Tibial artery (tissue), 4 donors: ENCODE measurements around the gene BPIFB3.

Experiments used
- DNase-seq, 2 donors: peaks; one replicate each; pipeline ENCODE4 v3.0.0-alpha.2; 2019
- H3K27ac ChIP-seq, 2 donors: fragments of 200-600 bp; sonication (generic) in 1 of 2; 1 replicate in 1 of 2; 2 replicates in 1 of 2; pipeline ENCODE4 v1.5.1; 2018 to 2019; ENCODE audit warnings: mild to moderate bottlenecking in 1 of 2
- H3K27me3 ChIP-seq, 2 donors: fragments of 200-600 bp; sonication (generic) in 1 of 2; one replicate each; pipeline versions ENCODE4 v1.5.1 to v1.6.0; 2016 to 2019
- H3K36me3 ChIP-seq, 3 donors: fragments of 200-600 bp; sonication (generic) in 2 of 3; one replicate each; pipeline ENCODE4 v1.5.1; 2016 to 2019; ENCODE audit warnings: mild to moderate bottlenecking in 2 of 3
- H3K4me1 ChIP-seq, 4 donors: fragments of 200-600 bp; sonication (generic) in 2 of 4; 1 replicate in 3 of 4; 2 replicates in 1 of 4; pipeline ENCODE4 v1.5.1; 2016 to 2019
- H3K4me3 ChIP-seq, 2 donors: fragments of 200-600 bp; sonication (generic) in 1 of 2; 1 replicate in 1 of 2; 2 replicates in 1 of 2; pipeline ENCODE4 v1.5.1; 2018 to 2019; ENCODE audit warnings: mild to moderate bottlenecking in 2 of 2
- H3K9me3 ChIP-seq, 3 donors: fragments of 200-600 bp; sonication (generic) in 1 of 3; one replicate each; pipeline ENCODE4 v1.5.1; 2016 to 2019
- intact Hi-C: fragments of 100-400 bp; cut with DNase I; formaldehyde crosslinking; loops from one replicate; pipeline ENCODE4 v1.15.0; 2023; ENCODE audit warnings: low total_unique reads
- TF ChIP-seq, protein P1 (sequence below), 2 experiments: fragments of 200-600 bp in 1 of 2; fragments of 450-650 bp in 1 of 2; IDR thresholded peaks; one replicate each; pipeline ENCODE4 v1.5.1; 2017 to 2019; ENCODE audit warnings: antibody characterized with exemption in 2 of 2, mild to moderate bottlenecking in 1 of 2, moderate library complexity in 1 of 2

The BPIFB3 gene

DNA sequence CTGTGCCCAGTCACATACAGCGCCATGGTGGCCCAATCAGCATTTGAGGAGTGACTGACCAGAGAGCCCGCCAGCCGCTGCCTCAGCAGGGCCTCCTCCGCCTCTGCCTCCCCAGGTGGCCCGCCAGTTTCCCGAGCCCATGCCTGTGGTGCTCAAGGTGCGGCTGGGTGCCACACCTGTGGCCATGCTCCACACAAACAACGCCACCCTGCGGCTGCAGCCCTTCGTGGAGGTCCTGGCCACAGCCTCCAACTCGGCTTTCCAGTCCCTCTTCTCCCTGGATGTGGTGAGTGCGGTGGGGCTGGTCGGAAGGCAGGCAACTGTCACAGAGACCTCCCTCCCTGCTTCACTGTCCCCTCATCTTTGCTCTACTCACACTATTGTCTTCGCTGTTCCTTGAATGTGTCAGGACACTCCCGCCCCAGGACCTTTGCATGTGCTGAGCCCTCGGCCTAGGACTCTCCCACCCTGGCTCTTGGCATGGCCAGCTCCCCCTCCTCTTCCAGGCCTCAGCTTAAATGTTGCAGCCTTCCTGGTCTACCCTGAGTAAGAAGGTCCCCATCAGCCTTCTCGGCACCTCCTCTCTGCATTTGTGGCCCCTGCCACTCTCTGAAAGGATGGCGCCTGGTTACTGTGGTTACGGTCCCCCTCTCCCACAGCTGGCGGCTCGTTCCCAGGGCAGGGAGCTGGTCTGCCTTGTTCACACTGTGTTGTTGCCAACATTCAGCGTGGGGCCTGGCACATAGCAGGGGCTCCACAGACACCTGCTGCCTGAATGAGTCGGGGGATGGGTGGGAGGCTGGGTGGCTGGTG is 34.0 kb upstream of the BPIFB3 start:
- Histone ChIP-seq H3K9me3 (no peaks in the 10 kb centered on the region), H3K4me3 (no peak overlapping the region), H3K36me3 (no peaks in the 10 kb centered on the region), H3K4me1 (no peaks in the 10 kb centered on the region), H3K27me3 (peaks cover 0 to 14% of the 10 kb centered on the region in 2 donors), H3K27ac (no peak overlapping the region)
- intact Hi-C loops: no loop called here
- TF ChIP-seq, protein P1, sequence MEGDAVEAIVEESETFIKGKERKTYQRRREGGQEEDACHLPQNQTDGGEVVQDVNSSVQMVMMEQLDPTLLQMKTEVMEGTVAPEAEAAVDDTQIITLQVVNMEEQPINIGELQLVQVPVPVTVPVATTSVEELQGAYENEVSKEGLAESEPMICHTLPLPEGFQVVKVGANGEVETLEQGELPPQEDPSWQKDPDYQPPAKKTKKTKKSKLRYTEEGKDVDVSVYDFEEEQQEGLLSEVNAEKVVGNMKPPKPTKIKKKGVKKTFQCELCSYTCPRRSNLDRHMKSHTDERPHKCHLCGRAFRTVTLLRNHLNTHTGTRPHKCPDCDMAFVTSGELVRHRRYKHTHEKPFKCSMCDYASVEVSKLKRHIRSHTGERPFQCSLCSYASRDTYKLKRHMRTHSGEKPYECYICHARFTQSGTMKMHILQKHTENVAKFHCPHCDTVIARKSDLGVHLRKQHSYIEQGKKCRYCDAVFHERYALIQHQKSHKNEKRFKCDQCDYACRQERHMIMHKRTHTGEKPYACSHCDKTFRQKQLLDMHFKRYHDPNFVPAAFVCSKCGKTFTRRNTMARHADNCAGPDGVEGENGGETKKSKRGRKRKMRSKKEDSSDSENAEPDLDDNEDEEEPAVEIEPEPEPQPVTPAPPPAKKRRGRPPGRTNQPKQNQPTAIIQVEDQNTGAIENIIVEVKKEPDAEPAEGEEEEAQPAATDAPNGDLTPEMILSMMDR (IDR thresholded peaks at IDR 0.05): no peak
- DNase-seq: no peak

DNA sequence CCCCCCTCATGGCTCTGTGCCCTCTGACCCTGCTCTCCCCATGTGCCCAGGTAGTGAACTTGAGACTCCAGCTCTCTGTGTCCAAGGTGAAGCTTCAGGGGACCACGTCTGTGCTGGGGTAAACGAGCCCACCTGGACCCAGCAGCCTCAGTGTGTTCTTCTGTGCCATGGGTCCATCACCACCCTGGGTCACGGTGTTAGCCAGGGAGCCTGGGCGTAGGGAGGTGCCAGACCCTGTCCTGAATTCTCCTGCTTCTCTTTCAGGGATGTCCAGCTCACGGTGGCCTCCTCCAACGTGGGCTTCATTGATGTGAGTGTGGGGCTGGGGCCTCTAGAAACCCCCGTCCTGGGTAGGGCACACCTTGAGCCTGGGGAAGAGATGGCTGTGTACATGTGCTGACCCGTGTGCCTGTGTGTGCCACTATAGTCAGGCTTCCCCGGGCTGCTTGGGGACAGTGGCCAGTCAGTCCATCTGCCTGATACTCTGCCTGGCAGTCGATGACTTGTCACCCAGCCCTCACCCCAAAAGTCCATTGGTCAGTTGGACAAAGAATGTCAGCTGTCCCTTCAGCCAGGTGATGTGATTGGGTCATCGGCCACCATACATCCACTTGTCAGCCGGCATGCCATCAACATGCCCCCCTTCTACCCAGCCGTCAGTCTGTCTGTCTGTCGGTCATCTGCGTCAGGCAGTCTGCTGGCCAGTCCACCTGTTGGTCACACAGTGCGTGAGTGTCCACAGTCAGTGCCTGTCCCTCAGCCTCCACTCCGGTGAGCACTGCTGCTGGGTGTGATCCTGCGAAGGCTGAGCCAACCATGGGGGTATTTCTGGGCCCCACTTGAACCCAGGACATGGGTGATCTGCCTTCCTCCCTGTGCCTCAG is 33.2 kb upstream of the BPIFB3 start:
- no peak for DNase-seq
- intact Hi-C loops: no loop called here
- no peak overlapping the region for H3K4me3 ChIP-seq
- no peaks in the 10 kb centered on the region for H3K36me3 ChIP-seq
- peaks cover 0 to 6% of the 10 kb centered on the region in 2 donors for H3K27me3 ChIP-seq
- no peaks in the 10 kb centered on the region for H3K9me3 ChIP-seq
- TF ChIP-seq, protein P1 (IDR thresholded peaks at IDR 0.05): no peak
- no peak overlapping the region for H3K27ac ChIP-seq
- H3K4me1 ChIP-seq: no peaks in the 10 kb centered on the region

DNA sequence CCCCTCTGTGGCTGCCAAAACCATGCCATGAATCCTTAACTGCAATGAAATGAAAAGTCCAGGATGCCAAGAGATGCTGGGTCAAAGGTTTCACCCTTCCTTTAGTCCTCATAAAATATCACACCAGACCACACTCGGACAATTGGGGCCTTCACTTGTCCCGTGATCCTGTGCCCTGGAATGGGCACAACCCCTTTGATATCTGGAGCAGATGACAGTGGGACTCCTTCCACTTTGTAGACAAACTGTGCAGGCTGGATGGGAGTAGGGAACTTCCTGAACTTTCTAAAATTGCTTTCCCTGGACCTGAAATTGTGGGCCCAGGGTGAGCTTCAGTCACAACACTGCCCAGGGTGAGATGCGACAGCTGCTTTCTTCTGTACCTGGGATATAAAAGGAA is 31.8 kb upstream of the BPIFB3 start:
- Histone ChIP-seq H3K36me3 (no peaks in the 10 kb centered on the region), H3K4me3 (no peak overlapping the region), H3K4me1 (no peaks in the 10 kb centered on the region), H3K27me3 (peaks cover 0 to 3% of the 10 kb centered on the region in 2 donors), H3K27ac (no peak overlapping the region), H3K9me3 (no peaks in the 10 kb centered on the region)
- TF ChIP-seq, protein P1 (IDR thresholded peaks at IDR 0.05): no peak
- intact Hi-C loops: no loop called here
- no peak for DNase-seq

DNA sequence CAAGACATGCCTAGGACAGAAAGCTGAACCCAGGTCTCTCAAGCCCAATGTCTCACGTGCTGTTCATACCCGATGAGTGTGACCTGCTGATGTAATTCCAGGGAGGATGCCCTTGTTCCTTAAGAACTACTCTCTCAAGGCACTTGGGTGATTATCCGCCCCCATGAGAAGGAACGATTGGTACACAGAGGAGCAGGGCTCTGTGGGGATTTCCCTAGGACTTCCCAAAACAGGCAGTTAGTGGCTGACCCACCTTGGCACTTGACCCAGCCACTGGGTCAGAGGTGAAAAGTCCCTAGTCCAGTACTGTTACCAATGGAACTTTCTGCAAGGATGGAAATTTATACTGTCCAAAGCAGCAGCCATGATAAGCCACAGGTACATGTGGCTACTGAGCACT is 31.4 kb upstream of the BPIFB3 start:
- Histone ChIP-seq H3K4me1 (no peaks in the 10 kb centered on the region), H3K27ac (no peak overlapping the region), H3K36me3 (no peaks in the 10 kb centered on the region), H3K27me3 (peaks cover 0 to 3% of the 10 kb centered on the region in 2 donors), H3K4me3 (no peak overlapping the region), H3K9me3 (no peaks in the 10 kb centered on the region)
- TF ChIP-seq, protein P1 (IDR thresholded peaks at IDR 0.05): no peak
- no peak for DNase-seq
- intact Hi-C loops: no loop called here

DNA sequence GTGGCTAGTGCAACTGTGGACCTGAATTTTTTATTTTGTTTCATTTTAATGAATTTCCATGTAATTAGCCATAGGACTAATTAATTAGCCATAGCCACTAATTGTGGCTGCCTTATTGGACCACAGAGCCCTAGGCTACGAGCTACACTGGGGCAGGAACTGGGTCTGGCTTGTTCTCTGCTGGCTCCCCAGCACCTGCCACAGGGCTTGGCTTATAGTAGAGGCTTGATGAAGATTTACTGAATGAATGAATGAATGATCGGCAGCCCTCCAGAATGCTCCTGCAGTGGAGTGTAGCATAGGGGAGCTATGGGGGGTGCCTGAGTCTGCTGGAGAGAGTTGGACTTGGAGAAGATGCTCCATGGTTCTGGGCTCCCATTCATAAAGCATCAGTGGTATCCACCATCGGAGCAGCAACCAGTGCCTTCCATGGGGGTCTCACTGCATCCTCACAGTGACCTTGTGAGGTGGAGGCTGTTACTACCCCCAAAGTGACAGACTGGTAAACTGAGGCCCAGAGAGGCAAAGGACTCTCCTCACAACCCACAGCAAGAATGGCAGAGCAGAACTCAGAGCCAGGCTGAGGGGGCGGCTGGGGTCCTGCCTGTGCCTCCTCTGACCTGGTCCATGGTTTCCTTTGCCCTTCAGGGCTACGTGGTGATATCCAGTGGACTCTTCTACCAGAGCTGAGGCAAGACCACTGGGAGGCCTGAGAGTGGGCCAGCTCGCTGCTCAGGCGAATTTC is 30.8 kb upstream of the BPIFB3 start:
- no peaks in the 10 kb centered on the region for H3K9me3 ChIP-seq
- H3K4me3 ChIP-seq: no peak overlapping the region
- intact Hi-C loops: no loop called here
- no peaks in the 10 kb centered on the region for H3K36me3 ChIP-seq
- TF ChIP-seq, protein P1 (IDR thresholded peaks at IDR 0.05): no peak
- no peak overlapping the region for H3K27ac ChIP-seq
- DNase-seq: no peak
- H3K27me3 ChIP-seq: peaks cover 0 to 7% of the 10 kb centered on the region in 2 donors
- H3K4me1 ChIP-seq: no peaks in the 10 kb centered on the region
